ENCODE measurements around the gene PPEF2.

The PPEF2 gene

GRCh38 chr4:75904076-75904475 lies 1.8 kb upstream of the PPEF2 start:
- DNase-seq: no peak
- intact Hi-C loops (cut with DNase I): no loop called here

- intact Hi-C loops (cut with DNase I): no loop called here
- DNase-seq: no peak
These were observed 3.7 kb downstream of the PPEF2 start for GRCh38 chr4:75898536-75898935.

GRCh38 chr4:75895744-75896314 lies 6.4 kb downstream of the PPEF2 start:
- DNase-seq: no peak
- intact Hi-C loops (cut with DNase I): no loop called here

- intact Hi-C loops (cut with DNase I): no loop called here
- no peak for DNase-seq
These were observed 9.7 kb downstream of the PPEF2 start for GRCh38 chr4:75892508-75892907.

- no peak for DNase-seq
- intact Hi-C loops (cut with DNase I): no loop called here
These were observed 10.6 kb downstream of the PPEF2 start for GRCh38 chr4:75891611-75892010.

- DNase-seq: no peak
- intact Hi-C loops (cut with DNase I): no loop called here
These were observed 12.6 kb downstream of the PPEF2 start for GRCh38 chr4:75889537-75890199.

- intact Hi-C loops (cut with DNase I): no loop called here
- no peak for DNase-seq
These were observed 16.1 kb downstream of the PPEF2 start for GRCh38 chr4:75886104-75886503.

- DNase-seq: no peak
- intact Hi-C loops (cut with DNase I): no loop called here
These were observed 20.8 kb downstream of the PPEF2 start for GRCh38 chr4:75881476-75881875.

GRCh38 chr4:75880278-75880677 lies 22.0 kb downstream of the PPEF2 start:
- no peak for DNase-seq
- intact Hi-C loops (cut with DNase I): no loop called here

GRCh38 chr4:75878246-75878756 lies 24.0 kb downstream of the PPEF2 start:
- no peak for DNase-seq
- intact Hi-C loops (cut with DNase I): no loop called here

- no peak for DNase-seq
- intact Hi-C loops (cut with DNase I): no loop called here
These were observed 26.0 kb downstream of the PPEF2 start for GRCh38 chr4:75876218-75876617.

- intact Hi-C loops (cut with DNase I): no loop called here
- DNase-seq: no peak
These were observed 33.2 kb downstream of the PPEF2 start for GRCh38 chr4:75869100-75869499.

- no peak for DNase-seq
- intact Hi-C loops (cut with DNase I): no loop called here
These were observed 35.1 kb downstream of the PPEF2 start for GRCh38 chr4:75867130-75867529.

- DNase-seq: no peak
These were observed 41.6 kb downstream of the PPEF2 start for GRCh38 chr4:75860606-75861005.

GRCh38 chr4:75858721-75859120 lies 43.5 kb downstream of the PPEF2 start:
- intact Hi-C loops (cut with DNase I): no loop called here
- DNase-seq: no peak

More at GRCh38 chr4:75860606-75861005, 41.6 kb downstream of the PPEF2 start:
- intact Hi-C loops (cut with DNase I): no loop called here

- DNase-seq: no peak
- intact Hi-C loops (cut with DNase I): loop anchor here (10.0 kb wide), 1 partner anchor 125 kb away; the partner anchor contains the start of gene USO1
These were observed 52.8 kb downstream of the PPEF2 start for GRCh38 chr4:75849461-75849860.

- intact Hi-C loops (cut with DNase I): loop anchor here (10.0 kb wide), 1 partner anchor 124 kb away; the partner anchor contains the start of gene USO1
- no peak for DNase-seq
These were observed 53.4 kb downstream of the PPEF2 start for GRCh38 chr4:75848891-75849290.

GRCh38 chr4:75848171-75848760 lies 54.0 kb downstream of the PPEF2 start:
- DNase-seq: peak in 2 of 10 donors; percentile 8 to 15
- intact Hi-C loops (cut with DNase I): loop anchor here (10.0 kb wide), 1 partner anchor 123 kb away; the partner anchor contains the start of gene USO1

- intact Hi-C loops (cut with DNase I): loop anchor here (10.0 kb wide), 1 partner anchor 121 kb away; the partner anchor contains the start of gene USO1
- DNase-seq: no peak
These were observed 56.3 kb downstream of the PPEF2 start for GRCh38 chr4:75845992-75846391.

GRCh38 chr4:75844151-75844662 lies 58.0 kb downstream of the PPEF2 start:
- intact Hi-C loops (cut with DNase I): loop anchor here (10.0 kb wide), 1 partner anchor 119 kb away; the partner anchor contains the start of gene USO1
- DNase-seq: no peak

GRCh38 chr4:75843596-75843995 lies 58.7 kb downstream of the PPEF2 start:
- intact Hi-C loops (cut with DNase I): loop anchor here (10.0 kb wide), 1 partner anchor 119 kb away; the partner anchor contains the start of gene USO1
- DNase-seq: no peak

Data from posterior cingulate gyrus (tissue), 11 donors.